HG03460 (cell line): Measurements from ENCODE around the gene MBD2.
A peak's percentile ranks its signal among the peaks of the same experiment; 100 is the strongest.
"Not testable (repeated sequence)": the region's sequence is repeated elsewhere in the genome, so short reads cannot be mapped to it uniquely, and the experiment has no call there.

Experiments used
- ATAC-seq: cut with Tn5 transposase; IDR thresholded peaks from one replicate; pipeline ENCODE4 v1.9.1; 2021; ENCODE audit not compliant: unreplicated experiment

MBD2 gene

GRCh38 chr18:54155412-54155811 is 69.1 kb downstream of the MBD2 start:
- no peak for ATAC-seq

GRCh38 chr18:54154231-54154630 is 70.2 kb downstream of the MBD2 start:
- ATAC-seq: no peak

GRCh38 chr18:54151376-54151775 is 73.1 kb downstream of the MBD2 start:
- ATAC-seq: no peak

- no peak for ATAC-seq
Measured at GRCh38 chr18:54150226-54150625, 74.2 kb downstream of the MBD2 start.

- peak; percentile 49 for ATAC-seq
Measured at GRCh38 chr18:54149078-54149697, 75.3 kb downstream of the MBD2 start.

GRCh38 chr18:54148678-54149077 is 75.8 kb downstream of the MBD2 start:
- ATAC-seq: no peak

- no peak for ATAC-seq
Measured at GRCh38 chr18:54148151-54148550, 76.3 kb downstream of the MBD2 start.

GRCh38 chr18:54147439-54147838 is 77.0 kb downstream of the MBD2 start:
- peak; percentile 89 for ATAC-seq

GRCh38 chr18:54141041-54141608 is 83.3 kb downstream of the MBD2 start:
- no peak for ATAC-seq

- ATAC-seq: no peak
Measured at GRCh38 chr18:54140641-54141040, 83.8 kb downstream of the MBD2 start.

- ATAC-seq: no peak
Measured at GRCh38 chr18:54135216-54135615, 89.3 kb downstream of the MBD2 start.

GRCh38 chr18:54134053-54134452 is 90.4 kb downstream of the MBD2 start:
- ATAC-seq: no peak

GRCh38 chr18:54130631-54131030 is 93.8 kb downstream of the MBD2 start:
- ATAC-seq: no peak

GRCh38 chr18:54130177-54130576 is 94.3 kb downstream of the MBD2 start:
- ATAC-seq: no peak

GRCh38 chr18:54129448-54130067 is 94.9 kb downstream of the MBD2 start:
- peak; percentile 92 for ATAC-seq

- ATAC-seq: peak; percentile 49
Measured at GRCh38 chr18:54127759-54128378, 96.6 kb downstream of the MBD2 start.

- ATAC-seq: no peak
Measured at GRCh38 chr18:54125429-54125828, 99.0 kb downstream of the MBD2 start.

- ATAC-seq: not testable (repeated sequence)
Measured at GRCh38 chr18:54123720-54124440, 100.6 kb downstream of the MBD2 start.

GRCh38 chr18:54119524-54120019 is 104.9 kb downstream of the MBD2 start:
- peak; percentile 95 for ATAC-seq

- no peak for ATAC-seq
Measured at GRCh38 chr18:54117853-54118773, 106.4 kb downstream of the MBD2 start.
